GM13976 (cell line): ENCODE measurements around the gene MFSD2A.

ENCODE experiments used
- DNase-seq: peaks from one replicate; pipeline ENCODE4 v3.0.0; 2012; ENCODE audit warnings: low spot score
- CTCF ChIP-seq: IDR thresholded peaks from 2 replicates; pipeline ENCODE4 v1.5.1; 2012; ENCODE audit warnings: borderline replicate concordance, mild to moderate bottlenecking; ENCODE audit not compliant: insufficient read depth; ENCODE audit errors: extremely low read depth, missing control alignments, control extremely low read depth
- in situ Hi-C: fragments of 300-500 bp; cut with MboI; formaldehyde crosslinking; loops from one replicate; pipeline ENCODE4 v1.12.0; 2022; ENCODE audit warnings: low sequenced_read_pairs, mixed read lengths, inconsistent platforms; ENCODE audit not compliant: unreplicated experiment

Gene MFSD2A

GRCh38 chr1:39969048-39969447 is 14.1 kb downstream of the MFSD2A start:
- in situ Hi-C loops, result no loop called here
- no peak for TF ChIP-seq CTCF
- no peak for DNase-seq

GRCh38 chr1:39969531-39970270 is 14.8 kb downstream of the MFSD2A start:
- DNase-seq, result no peak
- in situ Hi-C loops, result loop anchor here (10.0 kb wide), 1 partner anchor 145 kb away; no protein-coding TSS in a partner anchor
- TF ChIP-seq CTCF, result no peak

DNA sequence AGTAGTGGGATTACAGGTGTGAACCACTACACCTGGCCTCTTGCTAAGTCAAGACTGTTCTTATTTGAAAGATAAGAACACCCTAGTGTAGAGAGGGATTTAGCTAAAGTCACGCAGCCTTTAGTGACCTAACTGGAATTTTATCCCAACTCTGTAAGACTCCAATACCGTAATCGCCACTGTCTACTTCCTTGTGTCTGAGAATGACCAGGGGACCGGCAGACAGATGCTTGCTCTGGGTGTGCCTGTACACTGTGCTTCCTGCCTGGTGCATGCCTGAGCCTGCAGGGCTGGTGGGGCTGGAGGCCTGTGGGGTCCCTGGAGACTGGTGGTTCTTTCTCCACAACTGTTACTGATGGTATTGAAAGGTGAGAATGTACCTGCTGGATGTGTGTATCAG is 15.3 kb downstream of the MFSD2A start:
- in situ Hi-C loops, result loop anchor here (10.0 kb wide), 1 partner anchor 145 kb away; no protein-coding TSS in a partner anchor
- no peak for TF ChIP-seq CTCF
- DNase-seq, result no peak

DNA sequence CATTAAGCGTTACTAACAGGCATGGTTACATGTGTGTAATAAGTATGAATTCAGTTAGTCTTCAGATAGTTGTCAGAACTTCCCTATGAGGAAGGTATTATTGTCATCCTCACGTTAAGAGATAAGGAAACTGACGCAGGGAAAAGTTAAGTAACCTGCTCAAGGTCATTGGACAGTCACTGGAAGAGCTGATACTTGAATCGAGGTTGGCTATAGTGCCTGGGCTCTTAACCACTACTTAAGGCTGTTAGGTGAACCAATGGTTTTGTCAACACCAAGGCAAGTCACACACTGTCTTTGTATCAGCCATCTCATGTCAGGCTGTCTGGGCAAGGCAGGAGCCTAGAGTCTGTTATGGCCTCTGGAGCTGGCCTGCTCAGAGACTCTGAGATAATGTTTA is 16.2 kb downstream of the MFSD2A start:
- no peak for TF ChIP-seq CTCF
- in situ Hi-C loops, result loop anchor here (10.0 kb wide), 1 partner anchor 146 kb away; no protein-coding TSS in a partner anchor
- DNase-seq, result no peak

DNA sequence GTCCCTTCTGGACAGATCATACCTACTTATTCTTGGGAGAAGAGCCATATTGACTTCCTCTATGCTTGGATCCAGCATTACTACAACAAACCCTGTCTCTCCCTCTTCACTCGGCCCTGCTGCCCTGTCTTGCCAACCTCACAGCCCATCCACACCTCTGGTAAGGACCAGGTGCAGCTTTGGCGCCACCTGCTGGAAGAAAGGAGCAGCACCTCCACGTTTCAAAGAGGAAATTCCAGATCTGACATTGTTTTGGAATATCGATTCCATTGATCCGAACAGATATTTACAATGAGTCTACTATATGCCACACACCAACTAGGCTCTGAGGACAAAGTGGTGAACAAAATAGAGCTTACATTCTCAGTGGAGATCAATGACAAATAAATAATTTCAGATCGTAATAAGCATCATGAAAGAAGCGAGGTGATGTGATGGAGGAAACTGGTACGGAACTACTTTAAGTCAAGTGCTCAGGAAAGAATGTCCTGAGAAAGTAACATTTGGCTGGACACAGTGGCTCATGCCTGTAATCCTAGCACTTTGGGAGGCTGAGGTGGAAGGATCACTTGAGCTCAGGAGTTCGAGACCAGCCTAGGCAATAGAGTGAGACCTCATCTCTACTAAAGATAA is 18.7 kb downstream of the MFSD2A start:
- DNase-seq, result peak; percentile 85
- in situ Hi-C loops, result loop anchor here (10.0 kb wide), 1 partner anchor 149 kb away; no protein-coding TSS in a partner anchor
- TF ChIP-seq CTCF, result peak; percentile 86

DNA sequence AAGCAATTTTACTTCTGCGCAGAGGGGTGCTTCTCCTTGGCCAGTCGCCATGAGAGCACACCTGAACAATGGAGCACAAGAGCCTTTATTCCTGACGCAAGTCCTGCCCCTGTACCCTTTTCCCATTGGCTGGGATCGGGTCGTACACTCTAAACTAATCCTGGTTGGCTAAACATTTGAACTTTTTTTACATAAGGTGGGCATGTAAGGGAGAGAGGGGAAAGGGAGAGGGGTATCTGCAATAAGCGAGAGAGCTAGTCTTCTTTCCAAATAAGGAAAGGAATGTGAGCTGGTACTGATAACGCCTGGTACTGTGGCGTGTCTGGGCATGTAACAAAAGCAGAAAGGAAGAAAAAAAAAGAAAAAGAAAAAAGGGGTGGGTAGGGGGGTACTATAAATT is 21.8 kb downstream of the MFSD2A start:
- TF ChIP-seq CTCF, result no peak
- no peak for DNase-seq
- in situ Hi-C loops, result loop anchor here (10.0 kb wide), 1 partner anchor 152 kb away; no protein-coding TSS in a partner anchor
